Activated CD8-positive, alpha-beta memory T cell treated with anti-CD3 and anti-CD28 coated beads for 1 hour (primary cell): ENCODE results near the gene SH2B3.

Experiments
- DNase-seq, 2 donors: peaks; one replicate each; pipeline ENCODE4 v3.0.0-alpha.2; 2020; ENCODE audit warnings: low read depth in 1 of 2; ENCODE audit errors: extremely low read depth in 1 of 2

The SH2B3 gene

GRCh38 chr12:111427417-111428074 lies 21.8 kb downstream of the SH2B3 start:
- no peak for DNase-seq

GRCh38 chr12:111428081-111428727 lies 22.5 kb downstream of the SH2B3 start:
- no peak for DNase-seq

GRCh38 chr12:111428728-111429175 lies 23.0 kb downstream of the SH2B3 start:
- no peak for DNase-seq

- DNase-seq, result peak in 1 of 2 donors; percentile 50
These were observed 24.2 kb downstream of the SH2B3 start for GRCh38 chr12:111429828-111430432.

GRCh38 chr12:111430433-111431353 lies 25.0 kb downstream of the SH2B3 start:
- peak in 1 of 2 donors; percentile 51 for DNase-seq

- DNase-seq, result no peak
These were observed 26.0 kb downstream of the SH2B3 start for GRCh38 chr12:111431772-111432171.

- DNase-seq, result no peak
These were observed 28.3 kb downstream of the SH2B3 start for GRCh38 chr12:111434049-111434448.

- DNase-seq, result peak; percentile 70 to 77
These were observed 29.1 kb downstream of the SH2B3 start for GRCh38 chr12:111434680-111435338.

GRCh38 chr12:111435661-111436201 lies 30.0 kb downstream of the SH2B3 start:
- no peak for DNase-seq

- DNase-seq, result no peak
These were observed 30.5 kb downstream of the SH2B3 start for GRCh38 chr12:111436266-111436665.

GRCh38 chr12:111436811-111437210 lies 31.1 kb downstream of the SH2B3 start:
- no peak for DNase-seq

GRCh38 chr12:111437816-111438454 lies 32.2 kb downstream of the SH2B3 start:
- no peak for DNase-seq

- peak; percentile 55 for DNase-seq
These were observed 32.8 kb downstream of the SH2B3 start for GRCh38 chr12:111438481-111438880.

- no peak for DNase-seq
These were observed 34.0 kb downstream of the SH2B3 start for GRCh38 chr12:111439657-111440151.

- no peak for DNase-seq
These were observed 34.4 kb downstream of the SH2B3 start for GRCh38 chr12:111440152-111440551.

- no peak for DNase-seq
These were observed 34.9 kb downstream of the SH2B3 start for GRCh38 chr12:111440631-111441030.

- no peak for DNase-seq
These were observed 35.6 kb downstream of the SH2B3 start for GRCh38 chr12:111441107-111441928.

GRCh38 chr12:111442301-111443045 lies 36.8 kb downstream of the SH2B3 start:
- no peak for DNase-seq
